ENCODE measurements around the gene TLE1. TPM values are rescaled to one million over a fixed set of nuclear protein-coding genes. Genes with fewer than 3 reads are reported as not detected.

TLE1 gene
- total and polyA plus RNA-seq, 9 of the 15 experiments (the other 6 are each of a cell fraction or from before 2014, with no cell fraction given): 0.11 TPM; not detected in 8

DNA sequence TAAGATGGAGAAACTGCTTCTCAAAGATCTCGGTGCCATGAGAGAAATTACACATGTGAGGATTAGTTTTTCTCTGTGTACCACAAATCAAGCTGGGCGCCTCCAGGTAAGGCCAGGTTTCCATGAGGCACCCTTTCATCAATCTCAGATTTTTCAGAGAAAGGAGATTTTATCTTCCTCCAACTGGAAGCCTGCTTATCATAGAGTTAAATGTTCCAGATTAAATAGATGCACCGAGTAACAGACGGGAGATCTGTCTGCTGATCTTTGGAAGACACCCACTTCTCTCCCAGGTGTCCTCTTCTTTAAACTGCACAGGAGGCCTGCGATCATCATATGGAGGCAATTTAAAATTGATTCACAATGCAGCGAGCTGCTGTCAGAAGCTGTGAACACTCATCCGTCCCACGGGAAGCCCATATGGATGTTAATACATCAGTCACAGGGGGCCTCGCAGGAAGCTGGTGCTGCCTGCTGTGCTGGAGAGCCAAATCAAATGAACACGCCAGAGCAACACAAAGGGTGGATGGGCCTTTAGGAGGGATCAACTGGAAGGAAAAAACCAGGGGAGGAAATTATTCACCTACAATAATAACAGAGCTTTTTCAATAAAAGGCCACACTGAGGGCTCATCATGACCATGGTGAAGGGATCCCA is 93.3 kb downstream of the TLE1 start:
- FAIRE-seq (no peak), ATAC-seq (no peak), DNase-seq (ENCODE audit: extremely low read depth in 1 of 4, low spot score in 3 of 4) (no peak)
- no peaks in the 10 kb centered on the region for H3K9me3 ChIP-seq (replicated peaks; ENCODE audit: control insufficient read depth, insufficient read depth, low read depth, low read length)
- intact Hi-C loops (cut with micrococcal nuclease) (no loop called here), in situ Hi-C loops (cut with MboI) (no loop called here)
- H3K9me1 ChIP-seq (ENCODE audit: control insufficient read depth, insufficient read depth, low read length): no peaks in the 10 kb centered on the region
- no peaks in the 10 kb centered on the region for H3K4me1 ChIP-seq (replicated peaks in 1 of 2; ENCODE audit: control insufficient read depth in 2 of 2, insufficient read depth in 2 of 2, low read length in 2 of 2)
- no peaks in the 10 kb centered on the region for H3K27me3 ChIP-seq (ENCODE audit: control insufficient read depth in 2 of 2, insufficient read depth in 2 of 2, low read length in 2 of 2)
- no peaks in the 10 kb centered on the region for H3K79me2 ChIP-seq (ENCODE audit: control insufficient read depth, insufficient read depth, low read length)
- CTCF ChIA-PET (ENCODE audit: low intra/inter-chr PET ratio): no interaction called here
- H4K20me1 ChIP-seq (replicated peaks; ENCODE audit: control insufficient read depth, insufficient read depth, low read length): no peaks in the 10 kb centered on the region
- BruUV-seq (replicated peaks): no TSS peak
- no peak overlapping the region for H3K4me3 ChIP-seq
- H3K9ac ChIP-seq (ENCODE audit: insufficient read depth in 1 of 2, low read depth in 2 of 2, low read length in 2 of 2): no peak overlapping the region
- H3K27ac ChIP-seq (ENCODE audit: extremely low read depth, low read depth, low read length): no peak overlapping the region
- WGBS (ENCODE audit: insufficient coverage, low coverage, missing lambda C conversion rate): 2% methylated on average over 7 of the region's 10 CpGs
- H3K4me2 ChIP-seq (ENCODE audit: insufficient read depth, low read length): no peak overlapping the region
- POLR2A ChIA-PET: no interaction called here
- H2AFZ ChIP-seq (ENCODE audit: low read depth, low read length): no peak overlapping the region
- no peaks in the 10 kb centered on the region for H3K36me3 ChIP-seq (ENCODE audit: control insufficient read depth, insufficient read depth, low read length)
- TF ChIP-seq, protein P1, sequence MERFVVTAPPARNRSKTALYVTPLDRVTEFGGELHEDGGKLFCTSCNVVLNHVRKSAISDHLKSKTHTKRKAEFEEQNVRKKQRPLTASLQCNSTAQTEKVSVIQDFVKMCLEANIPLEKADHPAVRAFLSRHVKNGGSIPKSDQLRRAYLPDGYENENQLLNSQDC (CRISPR knock-in tag; IDR thresholded peaks at IDR 0.05): no peak
- TF ChIP-seq, protein P2, sequence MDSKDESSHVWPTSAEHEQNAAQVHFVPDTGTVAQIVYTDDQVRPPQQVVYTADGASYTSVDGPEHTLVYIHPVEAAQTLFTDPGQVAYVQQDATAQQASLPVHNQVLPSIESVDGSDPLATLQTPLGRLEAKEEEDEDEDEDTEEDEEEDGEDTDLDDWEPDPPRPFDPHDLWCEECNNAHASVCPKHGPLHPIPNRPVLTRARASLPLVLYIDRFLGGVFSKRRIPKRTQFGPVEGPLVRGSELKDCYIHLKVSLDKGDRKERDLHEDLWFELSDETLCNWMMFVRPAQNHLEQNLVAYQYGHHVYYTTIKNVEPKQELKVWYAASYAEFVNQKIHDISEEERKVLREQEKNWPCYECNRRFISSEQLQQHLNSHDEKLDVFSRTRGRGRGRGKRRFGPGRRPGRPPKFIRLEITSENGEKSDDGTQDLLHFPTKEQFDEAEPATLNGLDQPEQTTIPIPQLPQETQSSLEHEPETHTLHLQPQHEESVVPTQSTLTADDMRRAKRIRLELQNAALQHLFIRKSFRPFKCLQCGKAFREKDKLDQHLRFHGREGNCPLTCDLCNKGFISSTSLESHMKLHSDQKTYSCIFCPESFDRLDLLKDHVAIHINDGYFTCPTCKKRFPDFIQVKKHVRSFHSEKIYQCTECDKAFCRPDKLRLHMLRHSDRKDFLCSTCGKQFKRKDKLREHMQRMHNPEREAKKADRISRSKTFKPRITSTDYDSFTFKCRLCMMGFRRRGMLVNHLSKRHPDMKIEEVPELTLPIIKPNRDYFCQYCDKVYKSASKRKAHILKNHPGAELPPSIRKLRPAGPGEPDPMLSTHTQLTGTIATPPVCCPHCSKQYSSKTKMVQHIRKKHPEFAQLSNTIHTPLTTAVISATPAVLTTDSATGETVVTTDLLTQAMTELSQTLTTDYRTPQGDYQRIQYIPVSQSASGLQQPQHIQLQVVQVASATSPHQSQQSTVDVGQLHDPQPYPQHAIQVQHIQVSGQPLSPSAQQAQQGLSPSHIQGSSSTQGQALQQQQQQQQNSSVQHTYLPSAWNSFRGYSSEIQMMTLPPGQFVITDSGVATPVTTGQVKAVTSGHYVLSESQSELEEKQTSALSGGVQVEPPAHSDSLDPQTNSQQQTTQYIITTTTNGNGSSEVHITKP (IDR thresholded peaks at IDR 0.05; ENCODE audit: partially characterized antibody): no peak
- TF ChIP-seq TAL1 (IDR thresholded peaks at IDR 0.05) (no peak), NUFIP1 (IDR thresholded peaks at IDR 0.05; ENCODE audit: partially characterized antibody) (no peak), ZC3H11A (IDR thresholded peaks at IDR 0.05; ENCODE audit: low read depth, low read length) (no peak)
- TF ChIP-seq, protein P3, sequence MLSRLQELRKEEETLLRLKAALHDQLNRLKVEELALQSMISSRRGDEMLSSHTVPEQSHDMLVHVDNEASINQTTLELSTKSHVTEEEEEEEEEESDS (CRISPR knock-in tag; IDR thresholded peaks at IDR 0.05): no peak
- TF ChIP-seq, protein P4, sequence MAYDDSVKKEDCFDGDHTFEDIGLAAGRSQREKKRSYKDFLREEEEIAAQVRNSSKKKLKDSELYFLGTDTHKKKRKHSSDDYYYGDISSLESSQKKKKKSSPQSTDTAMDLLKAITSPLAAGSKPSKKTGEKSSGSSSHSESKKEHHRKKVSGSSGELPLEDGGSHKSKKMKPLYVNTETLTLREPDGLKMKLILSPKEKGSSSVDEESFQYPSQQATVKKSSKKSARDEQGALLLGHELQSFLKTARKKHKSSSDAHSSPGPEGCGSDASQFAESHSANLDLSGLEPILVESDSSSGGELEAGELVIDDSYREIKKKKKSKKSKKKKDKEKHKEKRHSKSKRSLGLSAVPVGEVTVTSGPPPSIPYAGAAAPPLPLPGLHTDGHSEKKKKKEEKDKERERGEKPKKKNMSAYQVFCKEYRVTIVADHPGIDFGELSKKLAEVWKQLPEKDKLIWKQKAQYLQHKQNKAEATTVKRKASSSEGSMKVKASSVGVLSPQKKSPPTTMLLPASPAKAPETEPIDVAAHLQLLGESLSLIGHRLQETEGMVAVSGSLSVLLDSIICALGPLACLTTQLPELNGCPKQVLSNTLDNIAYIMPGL (CRISPR knock-in tag; IDR thresholded peaks at IDR 0.05): no peak
